Sigmoid colon (tissue), 3 donors: ENCODE data around the gene PLGRKT.

Experiments
- POLR2A ChIP-seq, 2 donors: fragments of 450-650 bp; IDR thresholded peaks; one replicate each; pipeline ENCODE4 v1.6.1; 2016; ENCODE audit warnings: antibody characterized with exemption in 2 of 2, mild to moderate bottlenecking in 2 of 2, moderate library complexity in 2 of 2
- TF ChIP-seq, protein P1 (sequence below), 4 experiments: fragments of 450-650 bp in 3 of 4; fragments of 200-600 bp in 1 of 4; IDR thresholded peaks; one replicate each; pipeline ENCODE4 v1.5.1; 2016 to 2019; ENCODE audit warnings: antibody characterized with exemption in 4 of 4, mild to moderate bottlenecking in 3 of 4, moderate library complexity in 2 of 4

DNA sequence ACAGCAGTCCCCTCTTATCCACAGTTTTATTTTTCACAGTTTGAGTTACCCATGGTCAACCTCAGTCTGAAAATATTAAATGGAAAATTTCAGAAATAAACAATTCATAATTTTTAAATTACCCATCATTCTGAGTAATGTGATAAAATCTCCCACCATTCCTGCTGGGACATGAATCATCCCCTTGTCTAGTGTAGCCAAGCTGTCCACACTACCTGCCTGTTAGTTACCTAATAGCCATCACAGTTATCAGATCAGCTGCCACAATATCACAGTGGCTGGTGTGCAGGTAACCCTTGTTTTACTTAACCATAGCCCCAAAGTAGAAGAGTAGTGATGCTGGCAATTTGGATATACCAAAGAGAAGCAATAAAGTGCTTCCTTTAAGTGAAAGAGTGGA, 10.7 kb downstream of the PLGRKT start:
- TF ChIP-seq, protein P1, sequence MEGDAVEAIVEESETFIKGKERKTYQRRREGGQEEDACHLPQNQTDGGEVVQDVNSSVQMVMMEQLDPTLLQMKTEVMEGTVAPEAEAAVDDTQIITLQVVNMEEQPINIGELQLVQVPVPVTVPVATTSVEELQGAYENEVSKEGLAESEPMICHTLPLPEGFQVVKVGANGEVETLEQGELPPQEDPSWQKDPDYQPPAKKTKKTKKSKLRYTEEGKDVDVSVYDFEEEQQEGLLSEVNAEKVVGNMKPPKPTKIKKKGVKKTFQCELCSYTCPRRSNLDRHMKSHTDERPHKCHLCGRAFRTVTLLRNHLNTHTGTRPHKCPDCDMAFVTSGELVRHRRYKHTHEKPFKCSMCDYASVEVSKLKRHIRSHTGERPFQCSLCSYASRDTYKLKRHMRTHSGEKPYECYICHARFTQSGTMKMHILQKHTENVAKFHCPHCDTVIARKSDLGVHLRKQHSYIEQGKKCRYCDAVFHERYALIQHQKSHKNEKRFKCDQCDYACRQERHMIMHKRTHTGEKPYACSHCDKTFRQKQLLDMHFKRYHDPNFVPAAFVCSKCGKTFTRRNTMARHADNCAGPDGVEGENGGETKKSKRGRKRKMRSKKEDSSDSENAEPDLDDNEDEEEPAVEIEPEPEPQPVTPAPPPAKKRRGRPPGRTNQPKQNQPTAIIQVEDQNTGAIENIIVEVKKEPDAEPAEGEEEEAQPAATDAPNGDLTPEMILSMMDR (IDR thresholded peaks at IDR 0.05): no peak
- no peak for TF ChIP-seq POLR2A (IDR thresholded peaks at IDR 0.05)
